H1 (cell line): Measurements from ENCODE around the gene C15orf62. TPM values are rescaled to one million over a fixed set of nuclear protein-coding genes. Genes with fewer than 3 reads are reported as not detected.

ENCODE experiments used
- BACH1 ChIP-seq: IDR thresholded peaks from 2 replicates; pipeline ENCODE4 v1.6.1; 2012; ENCODE audit warnings: low read length, improper control_type of control experiment
- CBX8 ChIP-seq: fragments of 300-800, 300-1000 bp; sonication (generic); IDR thresholded peaks from 2 replicates; pipeline ENCODE4 v1.7.1; 2016; ENCODE audit warnings: low read depth, low read length, borderline replicate concordance
- CHD7 ChIP-seq: fragments of 300-600 bp; sonication (generic); IDR thresholded peaks from 2 replicates; pipeline ENCODE4 v1.7.1; 2012; ENCODE audit warnings: low read length, moderate library complexity, mild to moderate bottlenecking, inconsistent platforms; ENCODE audit not compliant: insufficient replicate concordance
- HDAC6 ChIP-seq: IDR thresholded peaks from one replicate; pipeline ENCODE4 v1.7.1; 2012; ENCODE audit warnings: low read depth, mild to moderate bottlenecking, inconsistent platforms, low read length, moderate library complexity
- JUND ChIP-seq: IDR thresholded peaks from 2 replicates; pipeline ENCODE4 v1.6.1; 2011; ENCODE audit warnings: mild to moderate bottlenecking, improper control_type of control experiment, low read length
- RNF2 ChIP-seq: fragments of 200-900, 300-1000 bp; sonication (generic); IDR thresholded peaks from 2 replicates; pipeline ENCODE4 v1.7.1; 2016; ENCODE audit warnings: borderline replicate concordance, low read depth, mild to moderate bottlenecking, antibody characterized with exemption, low read length; ENCODE audit not compliant: poor library complexity, severe bottlenecking; ENCODE audit errors: missing control alignments
- SP1 ChIP-seq: IDR thresholded peaks from 2 replicates; pipeline ENCODE4 v1.6.1; 2011; ENCODE audit warnings: low read depth, low read length
- SRF ChIP-seq: IDR thresholded peaks from 2 replicates; pipeline ENCODE4 v1.6.1; 2011; ENCODE audit warnings: mild to moderate bottlenecking, low read depth, low read length, moderate library complexity
- USF2 ChIP-seq: IDR thresholded peaks from 2 replicates; pipeline ENCODE4 v1.6.1; 2011; ENCODE audit warnings: low read length, improper control_type of control experiment
- YY1 ChIP-seq: IDR thresholded peaks from 2 replicates; pipeline ENCODE4 v1.6.1; 2011; ENCODE audit warnings: low read depth, mild to moderate bottlenecking, low read length
- polyA plus RNA-seq, 7 experiments: library from polyadenylated mRNA; depleted of rRNA in 3 of 7; stranded (reverse) in 5 of 7; unstranded in 2 of 7; fragments of >200 nt in 5 of 7; fragments of 200-250 nt in 2 of 7; gene quantifications; 1 replicate in 5 of 7; 2 replicates in 1 of 7; 4 replicates in 1 of 7; pipeline versions ENCODE4 v1.2.1 to v1.2.3, GENCODE V29; 2011 to 2013; ENCODE audit warnings: missing spikeins in 2 of 7, mixed read lengths in 2 of 7
- total RNA-seq: library from RNA; stranded (reverse); fragmentation: NEBNext Ultra II Directional; extraction: Animal tissue kit (Norgen Biotek cat#: 25700); gene quantifications from 2 replicates; pipeline ENCODE4 v1.2.1, GENCODE V29; 2021

C15orf62 gene
- total and polyA plus RNA-seq, 2 of the 8 experiments (the other 6 are each of a cell fraction or from before 2014, with no cell fraction given), result 0.06 to 0.56 TPM

GRCh38 chr15:40749151-40749630, 20.6 kb upstream of the C15orf62 start (continued):
- TF ChIP-seq CHD7 (no peak), HDAC6 (no peak), JUND (no peak), YY1 (no peak), SRF (no peak), RNF2 (no peak), BACH1 (no peak), SP1 (no peak), CBX8 (no peak), USF2 (no peak)
- TF ChIP-seq, all 59 proteins: peak for 0
